Gastroesophageal sphincter (tissue), 4 donors: Measurements from ENCODE around the gene TMED1. TPM values are rescaled to one million over a fixed set of nuclear protein-coding genes. Genes with fewer than 3 reads are reported as not detected.

Source experiments
- ATAC-seq: fragments of 150-250 bp; one replicate; pipeline ENCODE4 v1.9.1; 2016; ENCODE audit warnings: mild to moderate bottlenecking, moderate library complexity
- H3K27ac ChIP-seq, 4 donors: fragments of 200-600 bp; sonication (generic) in 3 of 4; 1 replicate in 3 of 4; 2 replicates in 1 of 4; pipeline ENCODE4 v1.5.1; 2016 to 2019
- H3K27me3 ChIP-seq: fragments of 200-600 bp; sonication (generic); one replicate; pipeline ENCODE4 v1.5.1; 2019
- H3K36me3 ChIP-seq, 2 donors: fragments of 200-600 bp; sonication (generic); one replicate each; pipeline ENCODE4 v1.5.1; 2019; ENCODE audit warnings: control low read depth in 1 of 2
- H3K4me1 ChIP-seq, 3 donors: fragments of 200-600 bp; sonication (generic); 1 replicate in 2 of 3; 2 replicates in 1 of 3; pipeline ENCODE4 v1.5.1; 2016 to 2019; ENCODE audit warnings: control low read depth in 2 of 3
- H3K4me3 ChIP-seq, 2 donors: fragments of 200-600 bp; sonication (generic); one replicate each; pipeline ENCODE4 v1.5.1; 2019; ENCODE audit warnings: mild to moderate bottlenecking in 1 of 2, moderate library complexity in 1 of 2
- H3K9me3 ChIP-seq, 3 donors: fragments of 200-600 bp; sonication (generic); one replicate each; pipeline ENCODE4 v1.5.1; 2017 to 2019; ENCODE audit warnings: control low read depth in 2 of 3
- EP300 ChIP-seq: sonication (generic); formaldehyde crosslinking; IDR thresholded peaks from one replicate; pipeline ENCODE4 v1.6.1; 2017; ENCODE audit warnings: antibody characterized with exemption, mild to moderate bottlenecking
- POLR2A ChIP-seq, 2 donors: fragments of 450-650 bp; IDR thresholded peaks; one replicate each; pipeline ENCODE4 v1.6.1; 2017; ENCODE audit warnings: antibody characterized with exemption in 2 of 2, mild to moderate bottlenecking in 2 of 2, moderate library complexity in 1 of 2
- POLR2AphosphoS5 ChIP-seq: sonication (generic); formaldehyde crosslinking; IDR thresholded peaks from one replicate; pipeline ENCODE4 v1.6.1; 2017; ENCODE audit warnings: antibody characterized with exemption
- WGBS, 2 donors: methylation state at CpG; one replicate each; pipeline ENCODE4 v1.1.5; 2018; ENCODE audit warnings: low coverage in 1 of 2; 5-methylcytosine and 5-hydroxymethylcytosine counted together
- total RNA-seq, 4 donors: library from RNA; depleted of rRNA; stranded (reverse); fragments of >200 nt; gene quantifications; one replicate each; pipeline ENCODE4 v1.1.0, GENCODE V29; 2016
- TF ChIP-seq, protein P1 (sequence below), 4 experiments: fragments of 200-600 bp in 2 of 4; fragments of 450-650 bp in 2 of 4; sonication (generic) in 1 of 4; IDR thresholded peaks; one replicate each; pipeline ENCODE4 v1.5.1; 2017 to 2019; ENCODE audit warnings: antibody characterized with exemption in 4 of 4, mild to moderate bottlenecking in 2 of 4, moderate library complexity in 2 of 4

Gene TMED1
- total RNA-seq, 4 donors from 2014 or later: 15.4 to 36.9 (median 31.7) TPM

DNA sequence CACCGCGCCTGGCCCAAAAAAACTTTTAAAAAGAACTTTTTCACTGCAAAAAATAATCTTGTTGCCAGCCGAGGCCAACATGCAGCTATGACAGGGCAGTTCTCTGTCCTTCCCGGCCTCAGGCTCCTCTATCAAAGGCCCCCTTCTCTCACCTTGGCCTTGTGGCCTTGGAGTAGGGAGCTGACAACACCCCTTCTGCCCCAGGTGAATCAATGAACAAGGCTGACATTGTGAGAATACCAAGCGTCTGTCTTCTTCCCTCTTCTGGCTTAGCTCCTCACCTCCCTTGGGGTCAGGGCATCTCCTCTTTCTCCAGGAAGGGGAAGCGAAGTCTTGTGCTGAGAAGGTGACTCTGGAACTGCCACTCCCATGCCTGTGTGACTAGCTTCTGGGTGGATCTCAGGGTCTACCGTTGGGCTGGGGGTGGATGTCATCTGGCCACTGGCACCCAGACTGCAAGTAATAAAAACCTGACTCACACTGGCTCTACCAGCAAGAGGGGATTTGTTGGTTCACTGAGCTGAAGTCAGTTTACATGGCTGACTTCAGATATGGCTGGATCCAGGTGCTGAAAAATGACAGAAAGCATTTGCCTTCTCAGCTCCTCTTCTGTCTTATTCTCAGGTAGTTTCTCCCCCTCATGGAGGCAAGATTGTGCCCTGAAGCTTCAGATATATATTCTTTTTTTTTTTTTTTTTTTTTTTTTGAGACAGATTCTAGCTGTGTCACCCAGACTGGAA lies 18.5 kb upstream of the TMED1 start:
- H3K4me3 ChIP-seq: no peak overlapping the region
- peaks cover 14% of the 10 kb centered on the region for H3K27me3 ChIP-seq
- no peaks in the 10 kb centered on the region for H3K4me1 ChIP-seq
- no peaks in the 10 kb centered on the region for H3K36me3 ChIP-seq
- H3K9me3 ChIP-seq: no peaks in the 10 kb centered on the region
- WGBS, 2 donors: 75 to 76% methylated on average over 4 to 7 of the region's 7 CpGs
- no peak for ATAC-seq
- H3K27ac ChIP-seq: no peak overlapping the region
- TF ChIP-seq, protein P1, sequence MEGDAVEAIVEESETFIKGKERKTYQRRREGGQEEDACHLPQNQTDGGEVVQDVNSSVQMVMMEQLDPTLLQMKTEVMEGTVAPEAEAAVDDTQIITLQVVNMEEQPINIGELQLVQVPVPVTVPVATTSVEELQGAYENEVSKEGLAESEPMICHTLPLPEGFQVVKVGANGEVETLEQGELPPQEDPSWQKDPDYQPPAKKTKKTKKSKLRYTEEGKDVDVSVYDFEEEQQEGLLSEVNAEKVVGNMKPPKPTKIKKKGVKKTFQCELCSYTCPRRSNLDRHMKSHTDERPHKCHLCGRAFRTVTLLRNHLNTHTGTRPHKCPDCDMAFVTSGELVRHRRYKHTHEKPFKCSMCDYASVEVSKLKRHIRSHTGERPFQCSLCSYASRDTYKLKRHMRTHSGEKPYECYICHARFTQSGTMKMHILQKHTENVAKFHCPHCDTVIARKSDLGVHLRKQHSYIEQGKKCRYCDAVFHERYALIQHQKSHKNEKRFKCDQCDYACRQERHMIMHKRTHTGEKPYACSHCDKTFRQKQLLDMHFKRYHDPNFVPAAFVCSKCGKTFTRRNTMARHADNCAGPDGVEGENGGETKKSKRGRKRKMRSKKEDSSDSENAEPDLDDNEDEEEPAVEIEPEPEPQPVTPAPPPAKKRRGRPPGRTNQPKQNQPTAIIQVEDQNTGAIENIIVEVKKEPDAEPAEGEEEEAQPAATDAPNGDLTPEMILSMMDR (IDR thresholded peaks at IDR 0.05): no peak
- TF ChIP-seq EP300 (no peak), POLR2A (IDR thresholded peaks at IDR 0.05) (no peak), POLR2AphosphoS5 (no peak)

DNA sequence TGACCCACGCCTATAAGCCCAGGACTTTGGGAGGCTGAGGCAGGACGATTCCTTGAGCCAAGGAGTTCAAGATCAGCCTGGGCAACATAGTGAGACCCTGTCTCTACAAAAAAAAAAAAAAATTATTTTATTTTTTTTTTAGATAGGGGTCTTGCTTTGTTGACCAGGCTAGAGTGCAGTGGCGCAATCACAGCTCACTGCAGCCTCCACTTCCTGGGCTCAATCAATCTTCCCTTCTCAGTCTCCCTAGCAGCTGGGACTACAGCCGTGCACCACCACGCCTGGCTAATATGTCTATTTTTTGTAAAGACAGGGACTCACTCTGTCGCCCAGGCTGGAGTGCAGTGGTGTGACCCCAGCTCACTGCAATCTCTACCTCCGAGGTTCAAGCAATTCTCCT lies 16.9 kb upstream of the TMED1 start:
- Histone ChIP-seq H3K27me3 (peaks cover 30% of the 10 kb centered on the region), H3K4me1 (no peaks in the 10 kb centered on the region), H3K27ac (no peak overlapping the region), H3K9me3 (no peaks in the 10 kb centered on the region), H3K4me3 (no peak overlapping the region), H3K36me3 (no peaks in the 10 kb centered on the region)
- ATAC-seq: no peak
- TF ChIP-seq, protein P1 (IDR thresholded peaks at IDR 0.05): no peak
- TF ChIP-seq EP300 (no peak), POLR2A (IDR thresholded peaks at IDR 0.05) (no peak), POLR2AphosphoS5 (no peak)
- 61 to 66% methylated on average over 3 to 6 of the region's 7 CpGs for WGBS, 2 donors

DNA sequence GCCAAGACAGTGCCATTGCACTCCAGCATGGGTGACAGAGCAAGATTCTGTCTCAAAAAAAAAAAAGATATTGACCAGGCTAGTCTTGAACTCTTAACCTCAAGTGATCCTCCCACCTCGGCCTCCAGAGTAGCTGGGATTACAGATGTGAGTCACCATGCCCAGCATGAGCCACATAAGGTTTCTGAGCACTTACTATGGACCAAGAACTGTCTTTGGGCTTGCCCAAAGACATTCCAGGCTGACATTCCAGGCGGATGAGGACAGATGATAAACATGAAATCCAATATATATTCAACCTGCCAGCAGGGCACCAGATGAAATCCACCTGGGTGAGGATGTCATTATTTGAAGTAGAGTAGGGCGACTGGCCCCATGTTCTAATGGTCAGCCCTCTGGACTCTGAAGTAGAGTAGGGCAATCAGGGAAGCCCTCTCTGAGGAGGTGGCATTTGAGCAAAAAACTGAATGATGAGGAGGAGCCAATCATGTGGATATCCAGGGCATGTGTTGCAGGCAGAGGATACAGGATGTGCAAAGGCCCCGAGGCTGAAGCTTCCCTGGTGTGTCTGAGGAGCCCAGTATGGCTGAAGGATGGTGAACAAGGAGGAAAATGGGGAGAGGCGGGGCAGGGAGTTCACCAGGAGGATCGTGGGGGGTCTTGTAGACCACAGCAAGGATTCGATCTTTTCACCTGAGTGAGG lies 16.2 kb upstream of the TMED1 start:
- Histone ChIP-seq H3K4me1 (no peaks in the 10 kb centered on the region), H3K27me3 (peaks cover 30% of the 10 kb centered on the region), H3K36me3 (no peaks in the 10 kb centered on the region), H3K27ac (no peak overlapping the region), H3K9me3 (no peaks in the 10 kb centered on the region), H3K4me3 (no peak overlapping the region)
- ATAC-seq: no peak
- no peak for TF ChIP-seq POLR2A (IDR thresholded peaks at IDR 0.05)
- no peak for TF ChIP-seq POLR2AphosphoS5
- TF ChIP-seq, protein P1 (IDR thresholded peaks at IDR 0.05): no peak
- TF ChIP-seq EP300: no peak
- 74 to 78% methylated on average over 6 of the region's 7 CpGs for WGBS, 2 donors

- Histone ChIP-seq H3K27ac (no peak overlapping the region), H3K9me3 (peaks cover 0 to 15% (median 0%) of the 10 kb centered on the region in 3 donors), H3K27me3 (peaks cover 30% of the 10 kb centered on the region), H3K4me3 (no peak overlapping the region), H3K36me3 (no peaks in the 10 kb centered on the region), H3K4me1 (no peaks in the 10 kb centered on the region)
- TF ChIP-seq, protein P1 (IDR thresholded peaks at IDR 0.05): no peak
- TF ChIP-seq POLR2AphosphoS5 (no peak), POLR2A (IDR thresholded peaks at IDR 0.05) (no peak), EP300 (no peak)
- no peak for ATAC-seq
- WGBS, 2 donors: 82 to 98% methylated on average over 4 of the region's 5 CpGs
Observed at GRCh38 chr19:10850631-10851030, 14.6 kb upstream of the TMED1 start.
